Testis (tissue), 3 donors: ENCODE data around the gene TNP2. TPM values are rescaled to one million over a fixed set of nuclear protein-coding genes. Genes with fewer than 3 reads are reported as not detected.

Experiments used
- DNase-seq: peaks from one replicate; pipeline ENCODE4 v3.0.0-alpha.2; 2019
- H3K27ac ChIP-seq, 2 donors: fragments of 200-600 bp; sonication (generic); one replicate each; pipeline ENCODE4 v1.5.1; 2019
- H3K27me3 ChIP-seq: fragments of 200-600 bp; sonication (generic); one replicate; pipeline ENCODE4 v1.5.1; 2019
- H3K36me3 ChIP-seq: fragments of 200-600 bp; sonication (generic); one replicate; pipeline ENCODE4 v1.5.1; 2017; ENCODE audit warnings: low read depth; ENCODE audit errors: missing control alignments
- H3K4me1 ChIP-seq: fragments of 200-600 bp; sonication (generic); one replicate; pipeline ENCODE4 v1.5.1; 2019
- H3K4me3 ChIP-seq, 2 donors: fragments of 200-600 bp; sonication (generic); one replicate each; pipeline ENCODE4 v1.5.1; 2017 to 2019
- H3K9me3 ChIP-seq: fragments of 200-600 bp; sonication (generic); one replicate; pipeline ENCODE4 v1.5.1; 2017
- CTCF ChIP-seq, 3 experiments: fragments of 450-650 bp in 2 of 3; fragments of 200-600 bp in 1 of 3; sonication (generic) in 1 of 3; IDR thresholded peaks; one replicate each; pipeline ENCODE4 v1.5.1; 2016 to 2019; ENCODE audit warnings: antibody characterized with exemption in 3 of 3, mild to moderate bottlenecking in 2 of 3, moderate library complexity in 1 of 3
- POLR2A ChIP-seq: fragments of 450-650 bp; IDR thresholded peaks from one replicate; pipeline ENCODE4 v1.6.1; 2017; ENCODE audit warnings: antibody characterized with exemption, mild to moderate bottlenecking, moderate library complexity
- WGBS, 2 donors: methylation state at CpG; one replicate each; pipeline ENCODE4 v1.1.5; 2018; 5-methylcytosine and 5-hydroxymethylcytosine counted together
- intact Hi-C: fragments of 100-400 bp; cut with DNase I; formaldehyde crosslinking; loops from one replicate; pipeline ENCODE4 v1.15.1; 2023; ENCODE audit warnings: low total_unique reads
- polyA plus RNA-seq: library from polyadenylated mRNA; stranded (reverse); fragments of 350-450 nt; fragmentation: Illumina TruSeq; extraction: RNeasy Lipid Tissue Mini Kit (QIAGEN cat#74804); gene quantifications from one replicate; pipeline ENCODE4 v1.2.3, GENCODE V29; 2014; ENCODE audit warnings: low read depth, low replicate concordance; ENCODE audit not compliant: insufficient read depth
- total RNA-seq, 2 donors: library from RNA; depleted of rRNA; stranded (reverse); fragments of >200 nt; gene quantifications; one replicate each; pipeline ENCODE4 v1.2.3, GENCODE V29; 2016

The TNP2 gene
- total and polyA plus RNA-seq, 3 donors from 2014 or later, result 10.2 to 38.4 (median 29.8) TPM

DNA sequence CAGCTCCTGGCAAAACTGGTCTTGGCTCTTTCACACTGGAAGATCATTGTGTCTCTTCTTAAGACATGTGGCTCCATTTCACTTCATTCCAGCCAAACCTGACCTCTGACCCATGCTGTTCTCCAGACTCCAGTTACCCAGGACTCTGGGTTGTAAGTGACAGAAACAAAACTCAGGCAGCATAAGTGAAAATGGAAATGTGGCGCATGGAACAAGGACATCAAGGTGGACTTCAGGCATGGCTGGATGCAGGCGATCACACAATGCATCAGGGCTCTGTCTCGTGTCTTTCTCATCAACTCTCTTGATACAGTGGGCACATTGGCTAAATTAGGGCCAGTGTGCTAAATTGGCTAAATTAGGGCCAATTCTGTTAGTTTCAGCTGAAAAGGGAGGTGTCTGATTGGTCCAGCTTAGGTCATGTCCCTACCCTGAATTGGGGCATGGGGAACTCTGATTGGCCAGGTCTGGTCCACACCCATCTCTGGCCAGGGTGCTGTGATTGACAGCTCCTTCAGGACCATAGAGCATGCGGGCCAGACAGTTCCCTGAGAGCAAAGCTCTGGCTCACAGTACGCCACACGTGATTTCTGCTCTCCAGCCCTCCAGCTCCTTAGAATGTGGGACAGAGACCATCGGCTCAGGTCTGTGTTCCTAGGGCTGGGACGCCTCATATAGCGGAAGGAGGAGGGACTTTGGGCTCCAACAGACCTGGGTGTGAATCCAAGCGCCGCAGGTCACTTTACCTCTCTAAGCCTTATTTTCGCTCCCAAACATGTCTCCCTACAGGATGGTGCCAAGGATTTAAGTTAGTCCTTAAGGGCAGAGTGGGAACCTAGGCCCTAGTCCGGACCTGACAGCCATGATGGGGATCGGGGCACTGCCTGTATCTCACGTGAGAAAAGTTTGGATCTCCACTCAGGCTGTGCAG lies 30.6 kb downstream of the TNP2 start:
- TF ChIP-seq CTCF (IDR thresholded peaks at IDR 0.05), result no peak
- TF ChIP-seq POLR2A, result no peak
- 87 to 91% methylated on average over 15 of the region's 15 CpGs for whole genome bisulfite sequencing, 2 donors
- no peak for DNase-seq
- H3K36me3 ChIP-seq, result no peaks in the 10 kb centered on the region
- H3K27ac ChIP-seq, result no peak overlapping the region
- H3K27me3 ChIP-seq, result no peaks in the 10 kb centered on the region
- H3K9me3 ChIP-seq, result no peaks in the 10 kb centered on the region
- intact Hi-C loops, result no loop called here
- peaks cover 6% of the 10 kb centered on the region for H3K4me1 ChIP-seq
- no peak overlapping the region for H3K4me3 ChIP-seq

DNA sequence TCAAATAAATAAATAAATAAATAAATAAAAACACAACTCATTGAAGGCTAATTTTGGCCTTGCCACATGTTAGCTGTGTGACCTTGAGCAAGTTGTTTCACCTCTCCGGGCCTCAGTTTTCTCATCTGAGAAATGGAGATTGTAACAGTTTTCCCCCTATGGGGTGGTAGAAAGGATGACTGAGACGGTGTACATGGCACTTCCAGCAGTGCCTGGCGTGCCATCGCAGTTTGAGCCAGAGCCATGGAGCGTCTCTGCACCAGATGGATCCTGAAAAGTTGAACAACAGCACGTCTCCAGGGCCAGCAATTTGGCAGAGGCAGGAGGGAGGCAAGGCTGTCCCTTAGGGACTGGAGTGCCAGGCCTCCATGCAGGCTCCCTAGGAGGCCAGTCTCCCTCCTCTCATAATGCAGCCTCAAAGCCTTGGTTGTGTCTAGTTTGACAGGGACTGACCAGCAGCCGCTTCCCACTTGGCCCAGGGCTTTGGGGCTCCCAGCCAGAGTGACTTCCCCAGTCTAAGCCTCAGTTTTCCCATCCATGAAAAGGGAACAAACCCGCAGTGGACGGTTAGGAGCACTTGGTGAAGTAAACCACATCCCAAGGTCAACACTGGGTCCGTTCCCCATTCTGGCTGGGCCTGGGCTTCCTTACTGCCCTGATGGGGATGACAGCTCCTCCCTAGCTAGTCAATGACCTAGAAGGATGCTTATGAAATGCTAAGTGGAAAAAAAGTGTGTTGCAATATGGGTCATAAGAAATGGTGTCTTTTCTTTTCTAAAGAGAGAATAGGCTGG lies 32.5 kb downstream of the TNP2 start:
- no peaks in the 10 kb centered on the region for H3K9me3 ChIP-seq
- no peaks in the 10 kb centered on the region for H3K27me3 ChIP-seq
- intact Hi-C loops, result no loop called here
- no peak overlapping the region for H3K27ac ChIP-seq
- TF ChIP-seq CTCF (IDR thresholded peaks at IDR 0.05) (no peak), POLR2A (no peak)
- H3K36me3 ChIP-seq, result no peaks in the 10 kb centered on the region
- H3K4me1 ChIP-seq, result peaks cover 7% of the 10 kb centered on the region
- no peak for DNase-seq
- H3K4me3 ChIP-seq, result no peak overlapping the region
- 73 to 76% methylated on average over 9 of the region's 10 CpGs for WGBS, 2 donors

GRCh38 chr16:11235703-11235991 lies 33.5 kb downstream of the TNP2 start:
- no peak for TF ChIP-seq CTCF (IDR thresholded peaks at IDR 0.05)
- TF ChIP-seq POLR2A, result no peak
- DNase-seq, result no peak
- no peaks in the 10 kb centered on the region for H3K27me3 ChIP-seq
- no peak overlapping the region for H3K4me3 ChIP-seq
- no peaks in the 10 kb centered on the region for H3K36me3 ChIP-seq
- no peak overlapping the region for H3K27ac ChIP-seq
- 89 to 93% methylated on average over 5 of the region's 5 CpGs for WGBS, 2 donors
- intact Hi-C loops, result no loop called here
- H3K4me1 ChIP-seq, result peaks cover 9% of the 10 kb centered on the region
- H3K9me3 ChIP-seq, result no peaks in the 10 kb centered on the region

- Histone ChIP-seq H3K27ac (no peak overlapping the region), H3K4me3 (no peak overlapping the region), H3K36me3 (no peaks in the 10 kb centered on the region), H3K27me3 (no peaks in the 10 kb centered on the region), H3K4me1 (peaks cover 9% of the 10 kb centered on the region), H3K9me3 (no peaks in the 10 kb centered on the region)
- intact Hi-C loops, result no loop called here
- TF ChIP-seq CTCF (IDR thresholded peaks at IDR 0.05), result no peak
- TF ChIP-seq POLR2A, result no peak
- no peak for DNase-seq
- 93 to 94% methylated on average over 13 of the region's 13 CpGs for WGBS, 2 donors
These were observed 34.0 kb downstream of the TNP2 start for GRCh38 chr16:11234884-11235702.
